Measurements from ENCODE around the gene FYB2.

GRCh38 chr1:56799605-56800400 lies 19.4 kb downstream of the FYB2 start:
- no peak for TF ChIP-seq CTCF (conservative IDR thresholded peaks at IDR 0.05)
- no peak for TF ChIP-seq EZH2 (IDR thresholded peaks at IDR 0.05; ENCODE audit: low read depth)
